A375 (cell line): ENCODE results near the gene ZBTB8B. TPM values are rescaled to one million over a fixed set of nuclear protein-coding genes. Genes with fewer than 3 reads are reported as not detected.

Experiments used
- total RNA-seq: library from RNA; depleted of rRNA; stranded (reverse); fragments of >200 nt; shearing (Covaris generic); gene quantifications from 2 replicates; pipeline ENCODE4 v1.2.3, GENCODE V29; 2014; rRNA removed

ZBTB8B gene
- 0.13 and 0.15 TPM in 2 replicates for total RNA-seq

GRCh38 chr1:32464716-32465577 lies at the start of gene ZBTB8B:
Gene ZBTB8B, plus strand, starts transcription at chr1:32465072. Its CDS starts 5,553 bp downstream, at chr1:32470625.

Other genes with a start within 250 kb of the ZBTB8B start
- gene TMEM234, start 242.7 kb upstream of the ZBTB8B start, total RNA-seq: 12.3 and 16.0 TPM in 2 replicates
- gene EIF3I, start 242.7 kb upstream of the ZBTB8B start, total RNA-seq: 440 and 450 TPM in 2 replicates
- gene FAM167B, start 217.8 kb upstream of the ZBTB8B start, total RNA-seq: 0.37 and 0.57 TPM in 2 replicates
- gene LCK, start 213.8 kb upstream of the ZBTB8B start, total RNA-seq: 0.30 TPM in 1 of 2 replicates, not detected in the other
- gene HDAC1, start 173.0 kb upstream of the ZBTB8B start, total RNA-seq: 121 and 126 TPM in 2 replicates
- 151 and 153 TPM in 2 replicates for gene MARCKSL1, start 128.8 kb upstream of the ZBTB8B start, total RNA-seq
- 4.8 and 7.3 TPM in 2 replicates for gene FAM229A, start 102.6 kb upstream of the ZBTB8B start, total RNA-seq
- 1.3 and 1.5 TPM in 2 replicates for gene TSSK3, start 102.5 kb upstream of the ZBTB8B start, total RNA-seq
- gene BSDC1, start 70.6 kb upstream of the ZBTB8B start, total RNA-seq: 54.4 and 56.0 TPM in 2 replicates
- gene ZBTB8A, start 74.4 kb downstream of the ZBTB8B start, total RNA-seq: 1.5 TPM in 2 replicates
- gene ZBTB8OS, start 185.5 kb downstream of the ZBTB8B start, total RNA-seq: 63.9 and 80.1 TPM in 2 replicates
- 66.3 and 94.9 TPM in 2 replicates for gene RBBP4, start 186.1 kb downstream of the ZBTB8B start, total RNA-seq
- 8.9 and 12.4 TPM in 2 replicates for gene SYNC, start 237.7 kb downstream of the ZBTB8B start, total RNA-seq